OCI-M2 (cell line): ENCODE measurements around the gene KCNQ1.

ENCODE experiments used
- DNase-seq: peaks from one replicate; lab custom pipeline; 2025; ENCODE audit not compliant: unreplicated experiment; lab: John Stamatoyannopoulos, UW

Gene KCNQ1

DNA sequence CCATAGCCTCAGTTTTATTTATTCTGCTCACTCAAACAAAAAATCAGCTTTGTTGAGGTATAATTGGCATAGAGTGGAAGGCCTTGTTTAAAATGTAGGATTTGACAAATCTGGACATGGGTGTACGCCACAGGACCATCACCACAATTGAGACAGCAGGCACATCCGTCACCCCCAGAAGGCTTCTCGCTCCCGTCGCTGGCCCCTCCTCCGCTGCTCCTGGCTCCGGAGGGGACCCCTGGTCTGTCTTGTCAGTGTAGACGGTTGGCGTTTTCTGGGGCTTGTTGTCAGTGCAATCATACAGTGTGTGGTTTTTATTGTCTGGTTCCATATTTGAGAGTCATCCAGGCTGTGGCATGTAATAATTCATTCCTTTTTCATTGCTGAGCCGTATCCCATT is 97.6 kb downstream of the KCNQ1 start:
- DNase-seq, result no peak

DNA sequence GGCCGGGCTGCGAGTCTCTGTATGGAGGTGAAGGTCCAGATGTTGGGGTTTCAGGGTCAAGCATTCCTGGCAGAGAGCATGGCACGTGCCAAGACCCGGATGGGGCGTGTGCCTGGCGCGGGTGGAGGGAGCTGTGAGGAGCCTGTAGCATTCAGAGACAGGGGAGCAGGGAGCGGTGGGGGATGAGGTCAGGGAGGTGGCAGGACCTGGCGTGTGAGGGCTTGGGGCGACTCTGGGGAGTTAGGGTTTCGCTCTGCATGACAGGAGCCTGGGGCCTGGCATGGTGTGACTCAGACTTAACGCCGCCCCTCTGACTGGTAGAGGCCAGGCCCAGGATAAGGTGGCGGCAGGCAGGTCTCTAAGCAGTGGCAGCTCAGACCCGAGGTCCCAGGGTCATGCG is 103.0 kb downstream of the KCNQ1 start:
- DNase-seq, result no peak

DNA sequence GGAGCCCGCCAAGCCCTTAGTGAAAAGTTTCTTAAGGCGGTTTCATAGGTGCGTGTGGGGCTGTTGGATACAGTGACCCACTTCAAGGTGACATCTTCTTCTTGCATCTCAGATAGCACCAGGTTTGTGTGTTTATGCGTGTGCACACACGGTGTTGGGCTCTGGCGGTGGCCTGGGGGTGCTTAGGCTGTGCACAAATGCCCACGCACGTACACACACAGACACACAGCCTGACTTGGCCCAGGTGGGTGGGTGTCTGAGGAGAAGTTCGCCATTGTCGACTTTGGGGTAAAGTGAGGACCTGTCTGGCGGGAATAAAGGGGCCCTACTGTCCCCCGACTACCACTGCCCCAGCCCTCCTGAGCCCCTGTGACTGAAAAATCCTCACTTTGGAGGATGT is 103.8 kb downstream of the KCNQ1 start:
- DNase-seq, result no peak

DNA sequence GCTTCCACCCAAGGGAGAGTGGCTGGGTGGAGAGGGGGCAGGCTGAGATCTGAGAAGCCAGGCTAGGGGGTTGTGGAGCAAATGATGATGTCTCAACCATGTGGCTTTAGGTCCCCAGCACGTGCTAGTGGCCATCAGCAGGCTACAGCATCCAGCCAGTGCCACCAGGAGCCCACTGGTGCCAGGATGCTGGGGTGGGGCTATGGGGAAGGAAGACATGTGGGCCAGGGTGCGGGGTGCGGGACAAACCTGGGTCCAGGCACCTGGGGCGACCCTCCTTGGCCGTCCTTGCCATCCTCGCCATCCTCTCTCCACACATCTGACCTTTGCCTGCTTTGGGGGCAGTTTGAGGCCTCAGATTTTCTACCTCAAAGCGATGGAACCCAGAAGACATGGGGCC is 104.3 kb downstream of the KCNQ1 start:
- no peak for DNase-seq

DNA sequence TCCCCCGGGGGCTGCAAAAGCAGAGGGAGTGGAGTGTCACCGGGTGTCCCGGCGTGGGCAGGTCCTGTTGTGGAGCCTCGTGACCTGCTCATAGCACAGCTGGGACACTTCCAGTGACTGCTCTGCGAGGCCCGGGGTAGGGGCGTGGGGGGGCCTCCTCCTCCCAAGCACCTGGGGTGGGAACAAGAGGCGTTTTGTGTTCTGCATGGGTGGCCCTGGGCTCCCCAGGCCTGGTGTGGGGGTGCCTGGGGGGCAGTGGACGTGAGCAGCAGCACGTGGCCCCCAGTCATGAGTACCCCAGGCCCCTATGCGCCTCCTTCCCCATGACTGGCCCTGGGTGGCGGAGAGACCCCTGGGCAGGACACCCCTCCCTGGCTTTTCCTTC is 104.7 kb downstream of the KCNQ1 start:
- DNase-seq, result no peak

DNA sequence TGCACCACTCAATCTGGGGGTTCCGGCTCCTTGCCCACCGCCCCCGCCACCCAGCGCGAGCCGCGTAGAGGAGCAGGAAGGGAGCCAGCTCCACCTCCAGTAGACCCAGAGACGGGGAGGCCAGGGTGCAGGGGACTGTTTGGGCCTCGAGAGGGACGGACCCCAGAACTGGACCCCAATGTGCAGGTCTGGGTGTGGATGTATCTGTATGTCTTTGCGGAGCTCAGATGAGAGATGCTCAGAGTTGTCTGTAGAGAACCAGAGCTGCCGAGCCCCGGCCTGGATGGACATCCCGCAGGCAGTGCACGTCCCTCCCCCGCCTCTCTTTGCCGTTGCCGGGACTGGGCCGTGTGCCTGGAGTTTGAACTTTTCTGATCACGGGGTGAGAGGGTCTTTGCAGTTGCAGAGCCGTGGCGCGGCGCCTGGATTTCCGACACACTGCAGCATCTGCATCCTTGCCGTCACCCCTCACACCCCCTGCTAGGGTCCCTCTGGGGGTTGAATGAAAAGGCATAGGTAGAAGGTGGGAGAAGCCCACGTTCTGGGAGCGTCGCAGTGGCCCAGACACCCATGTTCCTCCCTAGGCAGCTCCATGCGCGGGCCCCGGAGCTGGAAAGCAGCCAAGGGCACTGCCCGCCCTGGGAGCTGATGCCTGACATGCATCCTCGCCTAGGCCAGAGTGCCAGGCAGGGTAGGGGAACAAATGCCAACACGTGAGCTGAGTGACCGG is 105.2 kb downstream of the KCNQ1 start:
- DNase-seq, result no peak

DNA sequence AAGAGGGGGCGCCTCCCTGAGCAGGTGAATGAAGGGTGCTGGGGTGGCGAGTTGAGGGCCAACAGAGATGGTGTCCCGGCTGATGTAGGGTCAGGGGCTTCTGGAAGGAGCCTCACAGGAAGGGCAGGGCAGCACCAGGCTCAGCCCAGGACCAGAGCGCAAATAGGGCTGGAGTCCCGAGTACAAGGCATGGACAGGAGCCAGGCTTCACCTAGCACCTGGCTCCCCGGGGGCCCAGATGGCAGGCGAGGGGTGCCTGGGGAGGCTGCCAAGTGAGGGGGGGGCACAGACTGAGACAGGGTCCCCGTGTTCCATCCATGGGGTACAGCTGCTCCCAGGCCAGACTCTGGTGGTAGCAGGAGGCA is 105.8 kb downstream of the KCNQ1 start:
- no peak for DNase-seq

DNA sequence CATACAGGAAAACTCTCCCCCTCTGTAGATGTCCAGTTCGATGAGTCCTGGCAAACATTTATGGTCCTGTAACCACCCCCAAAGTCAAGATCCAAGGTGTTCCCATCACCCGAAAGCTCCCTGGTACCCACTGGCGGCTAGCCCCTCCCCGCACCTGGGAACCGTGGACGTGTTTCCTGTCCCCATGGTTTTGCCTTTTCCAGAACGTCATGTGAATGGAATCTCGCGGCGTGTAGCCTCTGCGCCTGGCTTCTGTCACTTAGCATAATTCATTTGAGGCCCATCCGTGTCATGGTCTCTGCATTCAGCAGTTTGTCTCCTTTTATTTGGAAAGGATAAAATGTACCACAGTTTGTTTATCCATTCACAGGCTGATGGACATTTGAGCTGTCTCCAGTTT is 106.3 kb downstream of the KCNQ1 start:
- no peak for DNase-seq

DNA sequence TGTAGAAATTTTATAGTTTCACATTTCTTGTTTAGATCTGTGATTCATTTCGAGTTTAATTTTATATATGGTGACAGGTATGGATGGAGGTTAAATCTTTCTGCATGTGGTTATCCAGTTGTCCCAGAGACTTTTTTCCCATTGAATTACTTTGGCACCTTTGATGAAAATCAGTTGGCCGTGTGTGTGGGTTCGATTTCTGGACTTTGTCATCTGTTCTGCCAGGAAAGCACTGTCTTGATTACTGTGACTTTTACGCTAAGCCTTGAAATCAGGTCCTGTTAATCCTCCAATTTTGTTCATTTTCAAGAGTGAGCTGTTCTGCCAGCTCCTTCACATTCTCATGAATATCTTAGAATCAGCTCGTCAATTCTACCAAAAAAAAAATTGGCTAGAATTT is 107.4 kb downstream of the KCNQ1 start:
- no peak for DNase-seq

DNA sequence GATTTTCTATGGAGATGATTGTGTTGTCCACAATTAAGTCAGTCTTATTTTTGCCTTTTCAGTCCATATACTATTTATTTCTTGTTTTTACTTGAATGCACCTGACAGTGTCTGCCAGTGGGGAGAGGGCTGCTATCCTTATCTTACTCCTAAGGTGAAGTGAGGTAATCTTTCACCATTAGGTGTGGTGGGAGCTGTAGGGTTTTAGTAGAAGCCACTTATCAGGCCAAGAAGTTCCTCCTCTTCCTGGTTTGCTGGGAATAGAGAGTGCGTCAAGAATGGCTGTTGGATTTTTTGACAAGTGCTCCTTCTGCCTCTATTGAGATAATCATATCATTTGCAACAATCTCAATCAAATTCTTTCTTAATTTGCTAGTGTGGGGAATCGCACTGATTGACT is 108.4 kb downstream of the KCNQ1 start:
- DNase-seq, result no peak

DNA sequence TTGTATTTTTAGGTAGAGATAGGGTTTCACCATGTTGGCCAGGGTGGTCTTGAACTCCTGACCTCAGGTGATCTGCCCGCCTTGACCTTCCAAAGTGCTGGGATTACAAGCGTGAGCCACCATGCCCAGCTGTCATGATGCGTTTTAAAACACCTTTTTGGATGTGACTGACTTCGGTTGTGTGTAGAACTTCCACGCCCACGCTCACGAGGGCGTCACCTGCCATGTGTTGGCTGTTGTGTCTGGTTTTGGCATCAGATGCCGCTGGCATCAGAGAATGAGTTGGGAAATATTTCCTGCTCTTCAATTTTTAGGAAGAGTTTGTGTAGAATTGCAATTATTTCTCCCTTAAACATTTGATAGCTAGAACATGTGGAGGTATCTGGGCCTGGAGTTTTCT is 109.1 kb downstream of the KCNQ1 start:
- DNase-seq, result no peak

DNA sequence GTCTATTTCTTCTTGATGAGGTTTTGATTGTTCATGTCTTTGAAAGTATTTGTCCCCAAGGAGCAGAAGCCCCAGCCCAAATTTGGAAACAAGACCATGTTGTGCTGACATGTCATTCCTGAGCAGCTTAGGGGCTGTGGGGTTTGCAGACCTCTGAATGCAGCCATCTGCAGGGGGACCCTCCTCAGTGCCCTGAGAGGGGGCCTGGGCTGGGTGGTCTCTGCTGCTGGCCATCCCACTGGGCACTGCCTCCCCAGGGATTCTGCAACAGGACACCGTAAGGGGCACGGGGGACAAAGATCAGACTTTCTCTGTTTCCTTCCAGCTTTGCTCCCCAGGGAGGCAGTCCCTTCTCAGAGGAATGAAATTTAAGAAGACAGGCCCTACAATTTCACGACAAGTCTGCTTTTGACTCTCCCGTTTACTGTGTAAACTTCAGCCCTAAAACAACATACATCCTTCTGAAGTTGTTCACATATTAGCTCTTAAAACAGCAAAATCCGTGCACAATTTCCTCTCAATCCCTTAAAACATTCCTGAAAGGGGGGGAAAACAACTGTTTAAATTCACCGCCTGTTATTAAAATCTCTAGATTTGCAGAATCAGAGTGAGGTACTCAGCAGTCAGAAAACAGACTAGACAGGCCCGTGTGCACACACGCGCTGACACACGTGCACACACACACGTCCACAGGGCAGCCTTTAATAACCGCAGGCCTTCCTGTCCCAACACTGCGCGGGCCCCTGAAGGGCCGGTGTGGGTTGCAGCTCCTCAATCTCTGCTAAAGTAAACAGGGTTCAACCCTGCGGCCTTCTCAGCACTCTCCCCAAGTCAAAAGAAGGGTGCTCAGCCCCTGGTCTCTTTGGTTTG is 109.8 kb downstream of the KCNQ1 start:
- no peak for DNase-seq

DNA sequence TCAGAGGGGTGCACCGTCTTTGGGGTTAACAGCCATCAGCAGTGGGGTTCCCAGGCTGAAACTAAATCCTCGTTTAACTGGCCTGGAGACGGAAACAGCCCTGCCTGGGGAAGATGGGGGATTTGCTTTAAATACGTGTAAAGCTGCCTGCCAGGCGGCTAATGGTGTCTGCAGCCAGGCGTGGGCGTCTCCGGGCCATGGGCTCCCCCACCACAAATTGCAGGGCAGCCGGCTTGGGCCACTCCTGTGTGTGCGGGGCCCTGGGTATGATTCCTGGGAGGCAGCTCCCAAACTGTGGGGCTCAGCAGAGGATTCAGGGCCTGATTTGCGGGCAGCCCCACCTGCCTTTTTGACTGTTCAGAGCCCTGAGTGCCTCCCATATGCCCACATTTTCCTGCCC is 110.5 kb downstream of the KCNQ1 start:
- DNase-seq, result no peak

DNA sequence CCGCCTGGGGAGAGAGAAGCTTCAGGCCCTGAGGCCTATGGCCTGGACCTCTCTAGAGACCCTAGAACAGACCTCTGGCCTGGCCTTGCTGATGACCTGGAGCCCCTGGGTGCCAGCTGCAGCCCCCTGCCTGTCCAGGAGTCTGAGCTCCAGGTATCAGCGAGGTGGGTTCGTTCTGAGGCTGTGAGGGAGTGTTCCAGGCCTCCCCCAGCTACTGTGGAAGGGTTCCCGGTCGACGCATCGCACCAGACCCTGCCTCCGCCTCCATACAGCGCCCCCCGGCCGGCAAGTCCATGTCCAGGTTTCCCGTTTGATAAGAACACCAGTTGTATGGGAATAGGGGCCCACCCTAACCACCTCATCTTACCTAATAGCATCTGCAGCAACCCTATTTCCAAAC is 111.1 kb downstream of the KCNQ1 start:
- no peak for DNase-seq

DNA sequence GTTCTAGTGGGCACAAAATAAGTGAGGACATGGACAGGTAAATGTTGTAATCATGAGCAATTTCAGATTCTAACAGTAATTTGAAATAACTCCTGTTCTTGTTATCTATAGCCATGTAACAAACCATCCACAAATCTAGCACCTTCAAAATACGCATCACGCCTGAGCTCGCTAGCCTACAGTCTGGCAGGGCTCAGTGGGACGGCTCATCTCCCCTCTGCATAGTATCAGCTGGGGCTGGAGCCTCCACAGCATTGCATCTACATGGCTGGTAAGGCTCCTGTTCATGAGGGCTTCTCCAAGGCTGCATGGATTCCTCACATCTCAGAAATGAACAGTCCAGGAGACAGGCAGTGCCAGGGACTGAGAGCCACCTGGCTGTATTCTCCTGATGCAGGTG is 112.6 kb downstream of the KCNQ1 start:
- DNase-seq, result no peak

DNA sequence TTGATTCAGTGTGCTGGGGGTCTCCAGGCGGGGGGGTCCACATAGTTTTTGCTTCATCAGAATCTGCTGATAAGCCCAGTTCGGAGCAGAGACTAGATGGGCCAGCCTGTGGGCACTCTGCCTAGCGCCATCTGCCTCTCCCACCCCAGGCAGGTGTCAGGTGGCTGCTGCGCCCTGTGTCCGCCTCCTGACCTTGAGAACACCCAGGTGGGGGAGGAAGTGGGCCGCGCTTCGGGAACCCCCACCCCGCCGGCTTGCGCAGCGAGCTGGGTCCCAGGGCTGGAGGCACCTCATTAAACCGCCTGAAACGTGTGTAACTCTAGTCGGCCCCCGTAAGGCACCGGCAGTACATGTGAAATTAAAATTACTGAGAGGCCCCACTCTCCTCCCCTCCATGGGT is 113.6 kb downstream of the KCNQ1 start:
- no peak for DNase-seq

DNA sequence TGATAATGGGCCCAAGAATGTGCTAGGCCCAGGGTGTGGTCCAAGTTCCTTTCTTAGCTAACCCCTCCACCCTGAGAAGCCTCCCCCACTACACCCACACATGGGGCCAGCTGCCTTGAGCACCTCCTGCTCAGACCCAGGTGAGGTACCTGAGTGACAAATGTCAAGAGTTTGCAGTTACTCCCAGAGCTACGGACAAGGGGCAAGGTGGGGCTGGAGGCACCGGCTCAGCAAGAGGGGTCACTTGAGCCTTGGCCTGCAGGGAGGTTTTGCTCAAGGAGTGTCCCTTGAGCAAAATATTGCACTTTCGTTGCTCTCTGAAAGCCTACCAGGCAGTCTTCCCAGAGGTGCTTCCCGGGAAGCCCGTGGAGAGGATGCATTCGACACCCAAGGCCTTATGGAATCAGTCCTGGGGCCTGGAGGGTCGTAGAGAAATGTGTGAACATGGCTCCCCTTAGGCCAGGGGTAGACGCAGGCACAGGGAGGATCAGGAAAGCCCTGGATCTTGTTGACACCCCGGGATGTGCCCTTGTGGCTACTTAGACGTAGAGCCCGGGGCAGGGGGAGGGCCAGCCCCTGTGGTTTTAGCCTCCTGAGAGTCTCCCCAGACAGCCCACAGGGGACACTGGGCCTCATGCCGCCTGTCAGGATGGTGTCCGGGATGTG is 114.2 kb downstream of the KCNQ1 start:
- no peak for DNase-seq

DNA sequence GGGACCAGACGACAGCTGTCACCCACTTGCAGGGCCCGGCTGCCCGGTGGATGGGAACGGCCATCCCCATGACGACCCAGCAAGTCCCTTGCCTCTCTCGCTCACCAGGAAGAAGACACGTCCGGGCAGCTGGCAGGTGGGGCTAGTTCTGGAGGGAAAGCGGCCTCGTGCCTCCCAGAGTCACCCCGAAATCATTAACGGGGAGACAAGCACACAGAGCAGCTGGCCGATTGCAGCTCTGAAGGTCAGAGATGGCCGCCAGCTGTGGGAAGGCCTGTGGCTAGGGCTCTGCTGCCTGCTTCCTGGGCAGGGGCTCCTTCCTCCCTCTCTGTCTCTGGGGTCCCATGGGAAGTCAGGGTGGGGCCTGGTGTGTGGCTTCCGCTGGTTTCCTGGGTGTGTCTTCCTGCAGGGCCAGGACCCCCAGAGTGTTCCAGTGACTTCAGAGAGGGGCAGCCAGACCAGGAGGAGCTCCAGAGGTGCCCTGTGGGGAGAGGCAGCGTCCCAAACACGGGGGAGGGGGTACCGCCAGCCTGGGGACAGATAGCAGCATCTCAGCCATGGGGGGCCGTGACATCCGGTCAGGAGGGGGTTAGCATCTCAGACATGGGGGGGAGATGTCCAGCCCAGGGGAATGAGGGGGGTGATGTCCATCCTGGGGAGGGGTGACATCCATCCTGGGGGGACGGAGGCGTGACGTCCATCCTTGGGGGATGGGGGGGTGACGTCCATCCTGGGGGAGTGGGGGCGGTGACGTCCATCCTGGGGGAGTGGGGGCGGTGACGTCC is 114.9 kb downstream of the KCNQ1 start:
- no peak for DNase-seq

DNA sequence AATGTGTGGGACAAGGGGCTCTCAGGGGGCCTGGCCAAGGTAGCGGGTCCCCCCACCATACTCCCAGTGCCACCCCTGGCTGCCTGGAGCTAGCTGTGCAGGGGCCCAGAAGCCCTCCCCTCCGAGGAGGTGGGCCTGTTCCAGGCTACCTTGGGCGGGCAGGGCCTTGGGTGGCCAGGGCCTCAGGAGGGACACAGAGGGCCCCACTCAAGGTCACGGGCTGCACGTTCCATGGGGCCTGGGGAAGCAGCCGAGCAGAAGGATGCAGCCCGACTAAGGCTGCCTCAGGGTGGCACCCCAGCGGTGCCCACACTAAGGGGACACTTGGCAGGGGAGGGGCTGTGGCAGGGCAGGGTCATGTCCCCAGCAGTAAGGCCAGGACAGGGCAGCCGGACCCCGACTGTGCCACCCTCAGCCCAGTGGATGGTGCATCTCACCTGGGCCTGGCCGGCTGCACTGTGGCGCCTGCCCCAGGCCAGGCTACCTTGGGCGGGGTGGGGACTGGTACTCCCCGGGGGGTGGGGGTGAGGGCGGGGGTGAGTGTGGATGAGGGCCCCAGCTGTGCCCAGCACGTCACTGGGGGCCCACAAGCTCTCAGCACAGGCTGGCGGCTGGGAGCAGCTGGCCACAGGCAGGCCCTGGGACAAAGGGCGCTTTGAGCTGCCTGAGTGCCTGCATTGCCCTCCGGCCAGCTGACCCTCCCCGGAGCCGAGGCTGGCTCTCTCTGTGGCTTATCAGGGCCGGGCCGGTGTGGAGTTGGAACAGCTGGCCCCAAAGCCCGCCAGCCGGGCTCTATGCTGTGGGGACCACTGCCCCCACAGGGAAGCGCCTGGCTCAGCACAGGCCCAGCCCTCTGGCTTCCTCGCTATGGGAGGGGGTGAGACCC is 117.1 kb downstream of the KCNQ1 start:
- DNase-seq, result no peak

DNA sequence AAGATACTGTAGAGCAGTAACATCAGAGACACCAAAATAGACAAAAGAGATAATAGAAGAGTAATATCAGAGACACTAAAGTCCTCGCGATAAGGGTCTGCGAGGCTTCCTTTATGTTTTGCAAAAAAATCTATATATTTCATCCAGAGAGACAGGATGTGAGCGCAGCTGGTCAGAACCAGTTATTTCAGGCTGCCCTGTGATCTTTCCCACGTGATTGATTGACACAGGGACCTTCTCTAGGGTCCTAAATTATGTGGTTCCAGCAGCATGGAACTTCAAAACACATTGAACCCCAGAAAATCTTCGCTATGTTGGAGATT is 118.0 kb downstream of the KCNQ1 start:
- no peak for DNase-seq
